Measurements from ENCODE around the gene ULBP3.

GRCh38 chr6:150057501-150057951 lies 11.4 kb downstream of the ULBP3 start:
- TF ChIP-seq CTCF (IDR thresholded peaks at IDR 0.05; ENCODE audit: insufficient read depth, low read length) (no peak), SPI1 (IDR thresholded peaks at IDR 0.05; ENCODE audit: borderline replicate concordance, low read depth) (no peak), REST (IDR thresholded peaks at IDR 0.05; ENCODE audit: insufficient replicate concordance, low read depth) (no peak), POLR2AphosphoS5 (IDR thresholded peaks at IDR 0.05; ENCODE audit: low read depth) (no peak)
